GM12874 (cell line): ENCODE measurements around the gene TSPAN2.

Experiments
- CTCF ChIP-seq: IDR thresholded peaks from 2 replicates; pipeline ENCODE4 v1.5.1; 2011; ENCODE audit warnings: low read depth, mild to moderate bottlenecking, control low read depth, low read length, moderate library complexity; ENCODE audit not compliant: insufficient read depth

TSPAN2 gene

DNA sequence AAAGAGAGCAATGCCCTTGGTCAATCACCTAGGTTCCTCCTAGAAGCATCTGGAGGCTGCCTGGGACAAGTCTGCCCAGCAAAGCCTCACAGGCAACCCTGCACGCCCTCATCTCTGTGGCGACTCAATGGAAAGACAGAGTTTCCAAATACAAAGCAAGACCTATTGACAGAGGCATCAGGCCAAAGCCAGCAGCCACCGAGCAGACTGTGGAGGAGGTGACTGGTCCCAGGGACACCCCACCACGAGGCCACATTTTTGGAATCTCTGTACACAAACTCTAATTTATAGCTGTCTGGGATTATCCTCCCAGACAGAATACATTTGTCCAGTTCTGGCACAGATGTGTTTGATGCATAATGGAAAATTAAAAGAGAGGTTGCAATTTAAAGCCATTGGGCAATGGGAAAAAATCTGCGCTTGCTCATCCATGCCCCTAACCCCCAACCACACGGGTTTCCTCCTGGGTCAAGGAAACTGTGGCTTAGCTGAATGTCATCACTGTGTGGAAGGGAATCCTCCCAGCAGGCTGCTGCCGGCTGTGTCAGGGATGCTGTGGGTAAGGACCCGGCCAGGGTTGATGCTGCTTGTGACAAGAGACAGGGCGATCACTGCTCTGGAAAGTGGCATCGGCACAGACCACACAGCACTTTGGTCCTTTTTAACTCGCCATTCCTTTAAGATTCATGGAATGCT is 14.3 kb downstream of the TSPAN2 start:
- TF ChIP-seq CTCF, result no peak

DNA sequence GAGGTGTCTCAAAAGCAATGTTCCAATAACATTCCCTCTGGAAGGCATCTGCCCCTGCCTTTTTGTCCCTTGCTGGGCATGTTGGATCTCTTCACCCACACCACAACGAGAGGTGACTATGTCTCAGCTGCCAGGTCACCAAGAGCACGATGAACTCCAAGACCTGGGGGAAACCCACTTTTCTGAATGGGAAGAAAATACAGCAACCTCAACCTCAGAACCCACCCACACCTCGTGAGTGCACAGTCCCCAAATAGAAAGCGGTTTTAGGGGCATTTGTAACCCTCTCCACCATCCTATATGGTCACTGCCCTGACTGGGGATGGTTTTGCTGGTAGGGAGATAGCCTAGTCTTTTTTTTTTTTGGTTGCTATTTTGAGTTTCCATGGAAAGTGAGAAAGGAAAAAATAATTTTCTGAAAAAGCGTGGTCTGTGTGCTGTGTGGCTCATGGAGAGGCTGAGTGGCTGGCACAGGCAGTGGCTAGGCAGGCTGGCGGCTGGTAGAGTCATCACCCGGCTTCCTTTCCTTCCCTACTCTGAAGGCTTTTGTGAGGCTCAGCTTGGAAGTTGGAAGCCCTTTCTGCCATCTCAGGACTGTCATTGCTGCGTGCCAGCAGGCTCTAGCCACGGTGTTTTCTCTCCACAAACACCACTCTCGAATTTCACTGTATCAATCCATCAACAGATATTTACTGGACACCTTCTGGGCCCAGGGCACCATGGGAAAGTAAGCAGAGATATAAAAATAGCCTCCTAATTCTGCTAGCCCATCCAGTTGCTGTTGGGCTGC is 15.8 kb downstream of the TSPAN2 start:
- TF ChIP-seq CTCF, result no peak

DNA sequence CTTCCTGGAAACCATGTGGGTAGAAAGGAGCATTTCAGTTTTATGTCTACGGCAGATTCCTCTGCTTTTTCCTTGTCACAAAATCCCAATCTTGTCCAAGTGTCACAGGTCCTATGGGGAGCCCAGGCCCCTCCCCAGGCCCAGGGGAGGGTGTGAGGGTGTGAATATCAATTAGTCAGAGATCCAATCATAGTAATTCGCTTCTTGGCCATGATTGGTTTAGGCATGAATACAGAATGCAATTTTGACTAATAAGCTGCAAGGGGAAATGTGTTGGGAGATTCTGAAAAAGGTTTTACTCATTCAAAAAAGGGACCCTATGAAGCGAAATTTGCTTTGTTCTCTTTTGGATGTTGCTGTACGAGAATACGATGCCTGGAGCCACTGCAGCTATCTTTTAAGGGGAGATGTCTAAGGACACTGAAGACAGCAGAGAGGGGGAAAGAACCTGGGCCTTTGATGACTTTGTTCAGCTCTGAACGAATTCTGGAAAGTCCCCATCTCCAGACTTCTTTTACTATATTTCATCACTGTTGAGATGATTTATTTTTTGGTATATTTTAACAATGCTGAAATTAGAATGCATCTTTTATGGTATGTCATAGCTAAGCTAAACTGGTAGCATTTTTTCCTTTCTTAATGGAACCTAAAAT is 18.2 kb downstream of the TSPAN2 start:
- no peak for TF ChIP-seq CTCF

DNA sequence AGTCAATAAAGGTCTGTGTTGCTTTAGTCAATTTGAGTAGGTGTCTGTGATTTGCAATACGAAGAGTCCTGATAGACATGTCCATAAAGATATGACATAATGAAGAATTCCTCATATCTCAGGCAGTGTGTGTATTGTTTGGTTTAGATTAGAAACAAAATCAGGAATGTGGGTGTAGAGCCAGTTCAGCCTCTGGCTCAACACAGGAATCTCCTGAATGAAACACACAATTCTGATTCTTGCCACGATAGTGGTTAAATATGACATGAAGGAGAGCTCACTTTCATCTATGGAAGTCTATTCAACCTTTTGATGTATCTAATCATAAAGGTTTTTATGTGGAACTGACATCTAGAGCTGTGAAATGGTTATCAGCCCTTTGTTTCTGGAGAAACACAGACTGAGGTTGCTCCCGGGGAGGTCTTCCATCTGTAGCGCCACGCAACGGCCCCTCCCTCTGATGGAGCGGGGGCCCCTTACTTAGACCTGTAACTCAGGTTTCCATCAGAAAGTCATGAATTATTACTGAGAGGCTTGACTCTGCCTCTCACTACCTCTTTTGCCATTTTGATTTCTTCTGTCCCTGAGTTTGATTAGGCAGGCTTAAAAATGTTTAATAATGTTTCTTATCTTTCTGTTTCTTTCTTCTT is 19.5 kb downstream of the TSPAN2 start:
- TF ChIP-seq CTCF, result no peak

DNA sequence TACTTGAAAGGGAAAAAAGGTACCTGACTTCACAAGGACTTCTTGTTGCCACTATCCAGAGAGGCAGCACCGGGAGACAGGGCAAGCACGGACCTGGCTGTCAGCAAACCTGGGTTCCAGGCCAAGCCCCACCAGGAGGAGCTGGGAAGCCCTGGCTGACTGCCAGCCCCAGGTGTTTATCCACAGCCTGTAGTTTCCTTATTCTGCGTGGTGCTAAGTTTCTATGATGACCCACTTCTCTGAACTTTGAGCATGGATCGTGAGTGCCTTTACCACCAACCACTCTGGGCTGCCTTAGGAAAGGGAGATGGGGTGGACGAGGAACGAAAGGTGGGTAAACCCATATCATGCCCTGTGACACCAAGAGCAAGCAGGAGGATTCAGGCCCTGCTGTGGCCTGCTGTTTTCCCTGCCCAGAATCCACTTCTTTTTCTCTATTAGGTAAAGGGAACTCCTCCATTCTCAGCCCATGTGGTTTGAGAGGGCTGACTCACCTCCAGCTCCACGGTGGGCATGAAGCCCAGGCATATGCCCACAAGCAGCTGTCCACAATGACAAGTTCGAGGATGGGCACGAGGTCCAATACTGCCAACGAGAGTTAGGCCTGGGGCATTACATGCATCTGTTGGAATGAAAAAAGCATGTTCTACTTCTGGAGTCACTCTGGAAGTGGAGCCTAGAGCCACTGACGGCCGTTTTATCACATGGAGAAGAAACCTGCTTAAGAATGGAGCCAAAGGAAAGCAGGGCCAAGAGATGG is 20.3 kb downstream of the TSPAN2 start:
- no peak for TF ChIP-seq CTCF

- TF ChIP-seq CTCF, result no peak
These were observed 22.0 kb downstream of the TSPAN2 start for GRCh38 chr1:115067161-115067859.
